Epithelial cell of proximal tubule (primary cell): ENCODE measurements around the gene MYG1. TPM values are rescaled to one million over a fixed set of nuclear protein-coding genes. Genes with fewer than 3 reads are reported as not detected.

Experiments used
- DNase-seq: peaks from one replicate; pipeline ENCODE4 v3.0.0-alpha.2; 2011; ENCODE audit warnings: low read depth
- H3K4me3 ChIP-seq: 2 replicates; pipeline ENCODE4 v1.5.1; 2011; ENCODE audit warnings: low read depth, mild to moderate bottlenecking, low read length
- total RNA-seq: library from RNA; depleted of rRNA; stranded (reverse); fragments of >200 nt; gene quantifications from 2 replicates; pipeline ENCODE4 v1.2.3, GENCODE V29; 2015
- TF ChIP-seq, protein P1 (sequence below): conservative IDR thresholded peaks from 2 replicates; pipeline ENCODE4 v1.5.1; 2012; ENCODE audit warnings: low read depth, mild to moderate bottlenecking, low read length

MYG1 gene, protein sequence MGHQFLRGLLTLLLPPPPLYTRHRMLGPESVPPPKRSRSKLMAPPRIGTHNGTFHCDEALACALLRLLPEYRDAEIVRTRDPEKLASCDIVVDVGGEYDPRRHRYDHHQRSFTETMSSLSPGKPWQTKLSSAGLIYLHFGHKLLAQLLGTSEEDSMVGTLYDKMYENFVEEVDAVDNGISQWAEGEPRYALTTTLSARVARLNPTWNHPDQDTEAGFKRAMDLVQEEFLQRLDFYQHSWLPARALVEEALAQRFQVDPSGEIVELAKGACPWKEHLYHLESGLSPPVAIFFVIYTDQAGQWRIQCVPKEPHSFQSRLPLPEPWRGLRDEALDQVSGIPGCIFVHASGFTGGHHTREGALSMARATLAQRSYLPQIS
- 65.3 and 70.9 TPM in 2 replicates for total RNA-seq

DNA sequence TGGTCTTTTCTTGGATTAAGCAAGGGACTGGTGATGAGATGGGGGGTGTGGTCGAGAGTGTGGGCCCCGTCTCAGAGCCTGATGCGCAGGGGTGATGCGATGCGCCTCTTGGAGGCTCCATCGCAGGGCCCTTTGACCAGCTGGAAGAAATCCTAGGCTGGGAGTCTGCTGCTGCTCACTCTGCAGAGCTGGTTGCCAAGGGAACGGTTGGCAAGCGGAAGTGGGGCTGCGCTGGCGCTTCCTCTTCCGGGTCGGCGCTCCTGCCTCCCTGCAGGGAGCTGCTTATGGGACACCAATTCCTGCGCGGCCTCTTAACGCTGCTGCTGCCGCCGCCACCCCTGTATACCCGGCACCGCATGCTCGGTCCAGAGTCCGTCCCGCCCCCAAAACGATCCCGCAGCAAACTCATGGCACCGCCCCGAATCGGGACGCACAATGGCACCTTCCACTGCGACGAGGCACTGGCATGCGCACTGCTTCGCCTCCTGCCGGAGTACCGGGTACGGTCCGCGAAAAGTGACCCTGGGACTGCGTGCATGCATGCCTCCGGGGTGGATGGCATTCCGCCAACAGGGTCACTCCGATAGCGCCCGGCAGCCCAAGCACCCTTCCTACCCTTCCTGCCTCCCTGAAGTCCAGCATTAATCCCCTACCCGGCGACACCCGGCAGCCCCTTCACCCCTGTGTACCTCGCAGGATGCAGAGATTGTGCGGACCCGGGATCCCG lies at the start of gene MYG1:
Gene MYG1, plus strand, starts transcription at position 242 of the 727 bp plus-strand sequence. Its CDS starts 43 bp downstream, at position 285.
- DNase-seq = no peak
- H3K4me3 ChIP-seq = peak within 1 kb of the TSS; percentile 94
- TF ChIP-seq, protein P1, sequence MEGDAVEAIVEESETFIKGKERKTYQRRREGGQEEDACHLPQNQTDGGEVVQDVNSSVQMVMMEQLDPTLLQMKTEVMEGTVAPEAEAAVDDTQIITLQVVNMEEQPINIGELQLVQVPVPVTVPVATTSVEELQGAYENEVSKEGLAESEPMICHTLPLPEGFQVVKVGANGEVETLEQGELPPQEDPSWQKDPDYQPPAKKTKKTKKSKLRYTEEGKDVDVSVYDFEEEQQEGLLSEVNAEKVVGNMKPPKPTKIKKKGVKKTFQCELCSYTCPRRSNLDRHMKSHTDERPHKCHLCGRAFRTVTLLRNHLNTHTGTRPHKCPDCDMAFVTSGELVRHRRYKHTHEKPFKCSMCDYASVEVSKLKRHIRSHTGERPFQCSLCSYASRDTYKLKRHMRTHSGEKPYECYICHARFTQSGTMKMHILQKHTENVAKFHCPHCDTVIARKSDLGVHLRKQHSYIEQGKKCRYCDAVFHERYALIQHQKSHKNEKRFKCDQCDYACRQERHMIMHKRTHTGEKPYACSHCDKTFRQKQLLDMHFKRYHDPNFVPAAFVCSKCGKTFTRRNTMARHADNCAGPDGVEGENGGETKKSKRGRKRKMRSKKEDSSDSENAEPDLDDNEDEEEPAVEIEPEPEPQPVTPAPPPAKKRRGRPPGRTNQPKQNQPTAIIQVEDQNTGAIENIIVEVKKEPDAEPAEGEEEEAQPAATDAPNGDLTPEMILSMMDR = peak; percentile 28

DNA sequence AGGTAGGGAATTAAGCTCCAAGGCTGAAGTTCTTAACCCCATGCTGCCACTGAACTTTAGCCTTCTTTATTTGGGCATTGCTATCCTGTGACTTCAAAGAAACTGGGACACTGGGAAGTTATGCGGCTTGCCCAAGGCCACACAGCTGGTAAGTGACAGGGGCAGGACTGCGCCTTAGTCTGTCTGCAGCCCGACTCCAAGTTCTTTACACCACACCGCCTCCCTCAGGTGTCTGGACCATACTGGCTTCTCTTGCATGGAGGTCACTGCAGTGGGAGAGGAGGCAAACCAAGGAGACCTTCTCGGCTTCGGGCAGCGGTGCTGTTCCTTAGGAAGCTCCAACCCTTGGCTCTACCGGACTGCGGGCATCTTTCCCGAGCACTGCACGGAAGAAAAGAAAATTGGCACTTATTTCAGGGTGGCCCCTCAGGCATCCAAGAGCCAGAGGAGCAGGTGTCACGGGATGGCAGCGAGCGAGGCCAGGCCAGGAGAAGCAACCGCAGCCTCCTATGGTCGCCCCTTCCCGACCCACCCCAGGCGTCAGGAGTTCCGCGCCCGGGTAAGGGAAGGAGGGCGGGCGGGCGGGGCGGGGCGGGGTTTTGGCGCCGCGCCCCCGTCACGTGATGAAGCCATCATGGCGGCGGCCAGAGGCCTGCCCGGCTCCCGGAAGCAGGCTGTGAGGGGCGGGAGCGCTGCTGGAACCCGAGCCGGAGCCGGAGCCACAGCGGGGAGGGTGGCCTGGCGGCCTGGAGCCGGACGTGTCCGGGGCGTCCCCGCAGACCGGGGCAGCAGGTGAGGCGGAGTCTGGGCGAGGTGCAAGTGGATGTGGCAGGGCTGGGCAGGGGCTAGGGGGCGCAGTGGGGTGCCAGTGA lies 47.8 kb upstream of the MYG1 start:
- TF ChIP-seq, protein P1 = peak; percentile 58
- H3K4me3 ChIP-seq = peak overlapping the region; percentile 88
- DNase-seq = peak; percentile 22

DNA sequence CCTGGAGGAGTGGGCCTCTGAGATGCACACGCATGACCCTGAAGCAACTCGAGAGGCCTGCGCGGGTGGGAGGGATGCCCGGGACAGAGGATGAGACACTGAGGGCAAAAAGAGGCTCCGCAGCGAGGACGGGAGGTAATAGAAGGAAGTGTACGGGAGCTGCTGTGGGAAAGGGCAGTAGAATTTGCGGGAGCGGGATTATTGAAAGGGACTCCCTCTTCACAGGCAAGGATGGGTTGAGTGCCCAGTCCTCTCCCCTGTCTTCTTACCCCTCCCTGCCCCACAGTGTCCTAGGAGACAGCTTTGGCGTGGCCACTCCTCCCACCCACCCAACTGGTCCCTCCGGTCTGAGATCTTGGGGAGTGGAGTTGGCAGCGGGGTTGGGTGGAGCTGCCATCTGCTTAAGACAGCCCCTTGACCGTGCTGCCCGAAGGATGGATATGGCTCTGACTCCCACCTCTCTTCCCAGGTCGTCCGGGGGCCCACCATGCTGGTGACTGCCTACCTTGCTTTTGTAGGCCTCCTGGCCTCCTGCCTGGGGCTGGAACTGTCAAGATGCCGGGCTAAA lies 47.1 kb upstream of the MYG1 start:
- no peak for DNase-seq
- TF ChIP-seq, protein P1 = peak; percentile 45

DNA sequence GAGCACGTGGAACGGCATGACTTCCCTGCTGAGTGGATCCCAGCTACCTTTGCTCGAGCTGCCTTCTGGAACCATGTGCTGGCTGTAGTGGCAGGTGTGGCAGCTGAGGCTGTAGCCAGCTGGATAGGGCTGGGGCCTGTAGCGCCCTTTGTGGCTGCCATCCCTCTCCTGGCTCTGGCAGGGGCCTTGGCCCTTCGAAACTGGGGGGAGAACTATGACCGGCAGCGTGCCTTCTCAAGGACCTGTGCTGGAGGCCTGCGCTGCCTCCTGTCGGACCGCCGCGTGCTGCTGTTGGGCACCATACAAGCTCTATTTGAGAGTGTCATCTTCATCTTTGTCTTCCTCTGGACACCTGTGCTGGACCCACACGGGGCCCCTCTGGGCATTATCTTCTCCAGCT lies 46.2 kb upstream of the MYG1 start:
- DNase-seq = no peak
- TF ChIP-seq, protein P1 = no peak
- peak overlapping the region; percentile 88 for H3K4me3 ChIP-seq

More for the DNA sequence above, 47.1 kb upstream of the MYG1 start:
- H3K4me3 ChIP-seq = peak overlapping the region; percentile 88

DNA sequence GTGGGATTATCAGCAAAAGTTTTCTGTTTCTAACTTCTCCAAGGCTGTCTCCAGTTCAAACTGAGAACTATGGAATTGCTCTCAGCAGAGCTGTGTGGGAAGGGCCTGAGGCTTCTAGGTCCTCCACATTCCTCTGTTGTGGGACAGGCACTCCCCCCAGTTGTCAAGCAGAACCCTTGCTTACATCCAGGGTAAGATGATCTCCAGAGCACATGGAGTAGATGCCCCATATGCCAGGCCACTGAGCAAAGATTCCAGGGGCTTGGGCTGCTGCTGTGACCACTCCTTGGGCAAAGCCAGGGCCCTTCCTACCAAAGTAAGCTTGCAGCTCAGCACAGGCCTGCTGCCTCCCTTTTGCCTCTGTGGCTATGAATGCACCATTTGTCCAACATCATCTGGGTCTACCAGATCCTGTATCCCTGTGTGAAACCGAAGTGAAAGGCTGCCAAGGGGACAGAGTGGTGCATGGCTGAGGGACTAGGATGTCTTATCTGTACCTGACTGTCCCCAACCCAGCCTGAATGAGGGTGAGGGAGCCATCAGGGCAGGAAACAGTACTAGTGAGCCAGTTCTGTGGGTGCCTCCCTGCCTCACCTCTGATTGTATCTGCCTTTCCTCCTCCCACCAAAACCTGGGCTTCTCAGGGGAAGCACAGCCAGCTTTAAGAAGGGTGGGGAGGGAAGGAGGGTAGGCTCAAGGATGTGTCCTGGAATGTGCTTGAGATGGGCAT lies 44.5 kb upstream of the MYG1 start:
- TF ChIP-seq, protein P1 = no peak
- no peak for DNase-seq
- H3K4me3 ChIP-seq = no peak overlapping the region

DNA sequence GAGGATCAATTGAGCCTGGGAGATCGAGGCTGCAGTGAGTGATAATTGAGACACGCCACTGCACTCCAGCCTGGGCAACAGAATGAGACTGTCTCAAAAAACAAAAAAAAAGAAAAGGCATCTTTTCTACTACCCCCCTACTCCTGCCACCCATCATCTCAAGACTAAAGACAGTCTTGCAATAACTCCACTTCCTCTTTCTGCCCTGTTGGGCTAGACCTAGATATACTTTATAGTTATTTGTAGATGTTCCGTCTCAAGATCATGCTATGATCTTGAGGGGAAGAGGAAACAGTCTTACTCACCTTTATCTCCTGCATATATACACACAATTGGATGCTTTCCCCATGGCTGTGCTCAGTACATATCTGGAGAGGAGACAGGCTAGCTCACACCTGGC lies 43.5 kb upstream of the MYG1 start:
- TF ChIP-seq, protein P1 = no peak
- no peak overlapping the region for H3K4me3 ChIP-seq
- no peak for DNase-seq
